Erythroblast (primary cell): ENCODE data around the gene MICAL3.

Experiments used
- GATA1 ChIP-seq: IDR thresholded peaks from 2 replicates; pipeline ENCODE4 v1.6.1; 2011; ENCODE audit warnings: low read depth, mild to moderate bottlenecking, control low read depth, low read length, moderate library complexity
- POLR2A ChIP-seq: IDR thresholded peaks from 2 replicates; pipeline ENCODE4 v1.6.1; 2011; ENCODE audit warnings: mild to moderate bottlenecking, low read length

GRCh38 chr22:17874231-17874905, 150.0 kb downstream of the MICAL3 start:
- TF ChIP-seq POLR2A (no peak), GATA1 (no peak)
